H1 (cell line): ENCODE results near the gene TRIM52.

Source experiments
- CTCF ChIP-seq, 3 experiments: IDR thresholded peaks; 1 replicate in 2 of 3; 2 replicates in 1 of 3; pipeline versions ENCODE4 v1.5.1 to v1.6.1; 2011; ENCODE audit warnings: low read length in 3 of 3, mild to moderate bottlenecking in 3 of 3, inconsistent platforms in 2 of 3, low read depth in 1 of 3, moderate library complexity in 1 of 3; ENCODE audit not compliant: insufficient read depth in 1 of 3; ENCODE audit errors: control extremely low read depth in 1 of 3
- POLR2A ChIP-seq, 2 experiments: IDR thresholded peaks; 1 replicate in 1 of 2; 2 replicates in 1 of 2; pipeline ENCODE4 v1.6.1; 2011; ENCODE audit warnings: low read depth in 2 of 2, low read length in 2 of 2, mild to moderate bottlenecking in 2 of 2; ENCODE audit errors: control extremely low read depth in 1 of 2
- RNF2 ChIP-seq: fragments of 200-900, 300-1000 bp; sonication (generic); IDR thresholded peaks from 2 replicates; pipeline ENCODE4 v1.7.1; 2016; ENCODE audit warnings: borderline replicate concordance, low read depth, mild to moderate bottlenecking, antibody characterized with exemption, low read length; ENCODE audit not compliant: poor library complexity, severe bottlenecking; ENCODE audit errors: missing control alignments

GRCh38 chr5:181265092-181265671 lies 4.2 kb upstream of the TRIM52 start:
- TF ChIP-seq POLR2A (IDR thresholded peaks at IDR 0.05; ENCODE audit: control extremely low read depth in 1 of 2, low read depth in 2 of 2, low read length in 2 of 2) (no peak), CTCF (IDR thresholded peaks at IDR 0.05; ENCODE audit: control extremely low read depth in 1 of 3, insufficient read depth in 1 of 3, low read depth in 1 of 3, low read length in 3 of 3) (no peak), RNF2 (no peak)
